IPS-18a (cell line): ENCODE results near the gene C6orf163.

Experiments
- H3K27ac ChIP-seq: one replicate; pipeline ENCODE4 v1.5.1; 2013; ENCODE audit warnings: low read length
- H3K27me3 ChIP-seq: one replicate; pipeline ENCODE4 v1.6.1; 2013; ENCODE audit warnings: mild to moderate bottlenecking, low read length; ENCODE audit not compliant: control insufficient read depth, insufficient read depth
- H3K36me3 ChIP-seq: one replicate; pipeline ENCODE4 v1.6.1; 2013; ENCODE audit warnings: low read depth, low read length; ENCODE audit not compliant: control insufficient read depth
- H3K4me1 ChIP-seq: one replicate; pipeline ENCODE4 v1.6.1; 2013; ENCODE audit warnings: low read depth, low read length; ENCODE audit not compliant: control insufficient read depth
- H3K4me3 ChIP-seq: one replicate; pipeline ENCODE4 v1.5.1; 2013; ENCODE audit warnings: low read length
- H3K9ac ChIP-seq: one replicate; pipeline ENCODE4 v1.6.1; 2013; ENCODE audit warnings: mild to moderate bottlenecking, low read length, moderate library complexity
- H3K9me3 ChIP-seq: one replicate; pipeline ENCODE4 v1.6.1; 2013; ENCODE audit warnings: low read depth, low read length; ENCODE audit not compliant: control insufficient read depth

The C6orf163 gene

GRCh38 chr6:87333591-87334181 is 10.9 kb upstream of the C6orf163 start:
- peaks cover 11% of the 10 kb centered on the region for H3K4me1 ChIP-seq
- H3K9ac ChIP-seq, result no peak overlapping the region
- H3K27ac ChIP-seq, result no peak overlapping the region
- no peaks in the 10 kb centered on the region for H3K9me3 ChIP-seq
- no peaks in the 10 kb centered on the region for H3K27me3 ChIP-seq
- H3K4me3 ChIP-seq, result no peak overlapping the region
- no peaks in the 10 kb centered on the region for H3K36me3 ChIP-seq

DNA sequence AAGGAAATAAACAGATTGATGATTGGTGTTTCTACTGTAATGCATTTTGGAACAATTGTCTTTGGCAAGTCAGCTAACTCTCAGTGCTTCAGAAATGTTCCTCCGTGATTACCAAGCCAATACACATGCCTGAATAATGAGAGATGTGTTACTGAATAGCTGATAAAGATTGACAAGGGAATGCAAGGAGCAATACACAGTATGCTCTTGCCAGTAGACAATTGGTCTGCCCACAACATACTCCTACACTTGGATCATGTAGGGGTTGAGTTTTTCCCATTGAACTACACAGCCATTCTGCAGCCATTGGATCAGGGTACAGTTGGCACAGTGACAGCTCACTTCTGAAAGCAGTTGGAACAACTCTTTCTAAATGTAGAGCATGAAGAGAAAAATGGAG is 9.9 kb upstream of the C6orf163 start:
- no peak overlapping the region for H3K27ac ChIP-seq
- H3K4me3 ChIP-seq, result no peak overlapping the region
- no peaks in the 10 kb centered on the region for H3K36me3 ChIP-seq
- no peak overlapping the region for H3K9ac ChIP-seq
- H3K4me1 ChIP-seq, result peaks cover 11% of the 10 kb centered on the region
- no peaks in the 10 kb centered on the region for H3K27me3 ChIP-seq
- H3K9me3 ChIP-seq, result no peaks in the 10 kb centered on the region

GRCh38 chr6:87336367-87336766 is 8.2 kb upstream of the C6orf163 start:
- Histone ChIP-seq H3K4me3 (no peak overlapping the region), H3K36me3 (no peaks in the 10 kb centered on the region), H3K4me1 (peaks cover 11% of the 10 kb centered on the region), H3K27ac (no peak overlapping the region), H3K9me3 (no peaks in the 10 kb centered on the region), H3K9ac (no peak overlapping the region), H3K27me3 (no peaks in the 10 kb centered on the region)

GRCh38 chr6:87340230-87340629 is 4.4 kb upstream of the C6orf163 start:
- peaks cover 7% of the 10 kb centered on the region for H3K4me1 ChIP-seq
- no peak overlapping the region for H3K9ac ChIP-seq
- no peak overlapping the region for H3K4me3 ChIP-seq
- no peaks in the 10 kb centered on the region for H3K36me3 ChIP-seq
- no peaks in the 10 kb centered on the region for H3K9me3 ChIP-seq
- H3K27ac ChIP-seq, result no peak overlapping the region
- H3K27me3 ChIP-seq, result no peaks in the 10 kb centered on the region

GRCh38 chr6:87341158-87341557 is 3.5 kb upstream of the C6orf163 start:
- Histone ChIP-seq H3K36me3 (no peaks in the 10 kb centered on the region), H3K27me3 (no peaks in the 10 kb centered on the region), H3K4me3 (no peak overlapping the region), H3K27ac (no peak overlapping the region), H3K9ac (no peak overlapping the region), H3K4me1 (peaks cover 5% of the 10 kb centered on the region), H3K9me3 (no peaks in the 10 kb centered on the region)

GRCh38 chr6:87341899-87342298 is 2.7 kb upstream of the C6orf163 start:
- Histone ChIP-seq H3K9me3 (no peaks in the 10 kb centered on the region), H3K4me3 (no peak overlapping the region), H3K4me1 (no peaks in the 10 kb centered on the region), H3K27me3 (no peaks in the 10 kb centered on the region), H3K27ac (no peak overlapping the region), H3K36me3 (no peaks in the 10 kb centered on the region), H3K9ac (no peak overlapping the region)

DNA sequence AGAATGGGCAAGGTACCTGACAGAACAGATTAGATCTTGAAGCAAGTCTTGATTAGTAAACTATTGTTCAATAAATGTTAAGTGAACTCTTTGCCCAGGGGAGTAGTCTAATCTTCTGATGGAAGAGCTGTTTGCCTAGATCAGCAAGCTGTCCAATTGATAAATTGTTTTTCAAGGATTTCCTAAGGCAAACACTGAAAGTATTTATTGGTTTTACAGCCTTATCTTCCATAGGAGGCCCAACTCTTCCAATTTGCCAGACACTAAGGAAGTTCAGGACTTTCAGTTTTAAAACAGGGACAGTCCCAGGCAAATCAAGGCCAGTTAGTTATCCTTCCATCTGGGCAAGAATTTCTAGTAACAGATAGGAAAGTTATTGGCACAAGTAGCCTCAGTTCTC is 1.8 kb upstream of the C6orf163 start:
- no peak overlapping the region for H3K9ac ChIP-seq
- H3K9me3 ChIP-seq, result no peaks in the 10 kb centered on the region
- no peak overlapping the region for H3K4me3 ChIP-seq
- no peak overlapping the region for H3K27ac ChIP-seq
- H3K36me3 ChIP-seq, result no peaks in the 10 kb centered on the region
- H3K4me1 ChIP-seq, result no peaks in the 10 kb centered on the region
- no peaks in the 10 kb centered on the region for H3K27me3 ChIP-seq

GRCh38 chr6:87346700-87347099 is 2.1 kb downstream of the C6orf163 start:
- H3K27ac ChIP-seq, result no peak overlapping the region
- H3K4me1 ChIP-seq, result no peaks in the 10 kb centered on the region
- H3K9ac ChIP-seq, result no peak overlapping the region
- H3K4me3 ChIP-seq, result no peak overlapping the region
- H3K36me3 ChIP-seq, result no peaks in the 10 kb centered on the region
- H3K9me3 ChIP-seq, result no peaks in the 10 kb centered on the region
- no peaks in the 10 kb centered on the region for H3K27me3 ChIP-seq

GRCh38 chr6:87349896-87350295 is 5.3 kb downstream of the C6orf163 start:
- no peak overlapping the region for H3K27ac ChIP-seq
- H3K27me3 ChIP-seq, result no peaks in the 10 kb centered on the region
- H3K36me3 ChIP-seq, result no peaks in the 10 kb centered on the region
- H3K4me1 ChIP-seq, result no peaks in the 10 kb centered on the region
- H3K9ac ChIP-seq, result no peak overlapping the region
- H3K4me3 ChIP-seq, result no peak overlapping the region
- no peaks in the 10 kb centered on the region for H3K9me3 ChIP-seq

- no peak overlapping the region for H3K9ac ChIP-seq
- H3K36me3 ChIP-seq, result no peaks in the 10 kb centered on the region
- H3K27ac ChIP-seq, result no peak overlapping the region
Observed at GRCh38 chr6:87350516-87350915, 5.9 kb downstream of the C6orf163 start.

GRCh38 chr6:87351583-87351982 is 7.0 kb downstream of the C6orf163 start:
- no peaks in the 10 kb centered on the region for H3K27me3 ChIP-seq
- no peak overlapping the region for H3K9ac ChIP-seq

More at GRCh38 chr6:87350516-87350915, 5.9 kb downstream of the C6orf163 start:
- no peaks in the 10 kb centered on the region for H3K27me3 ChIP-seq
- no peak overlapping the region for H3K4me3 ChIP-seq
- no peaks in the 10 kb centered on the region for H3K4me1 ChIP-seq
- H3K9me3 ChIP-seq, result no peaks in the 10 kb centered on the region

GRCh38 chr6:87356181-87356580 is 11.6 kb downstream of the C6orf163 start:
- no peak overlapping the region for H3K27ac ChIP-seq
- H3K9me3 ChIP-seq, result no peaks in the 10 kb centered on the region
- no peak overlapping the region for H3K4me3 ChIP-seq
- no peak overlapping the region for H3K9ac ChIP-seq
- no peaks in the 10 kb centered on the region for H3K36me3 ChIP-seq
- H3K27me3 ChIP-seq, result no peaks in the 10 kb centered on the region
- H3K4me1 ChIP-seq, result no peaks in the 10 kb centered on the region

More at GRCh38 chr6:87351583-87351982, 7.0 kb downstream of the C6orf163 start:
- Histone ChIP-seq H3K4me1 (no peaks in the 10 kb centered on the region), H3K36me3 (no peaks in the 10 kb centered on the region), H3K4me3 (no peak overlapping the region), H3K27ac (no peak overlapping the region), H3K9me3 (no peaks in the 10 kb centered on the region)
